ENCODE measurements around the gene WDR59. TPM values are rescaled to one million over a fixed set of nuclear protein-coding genes. Genes with fewer than 3 reads are reported as not detected.
A peak's percentile ranks its signal among the peaks of the same experiment; 100 is the strongest.

The WDR59 gene
- total and polyA plus RNA-seq, 8 donors = 23.0 to 62.3 (median 31.9) TPM

- peak overlapping the region in 2 of 4 donors; percentile 62 to 77 for H3K27ac ChIP-seq
- no peak overlapping the region for H3K4me3 ChIP-seq
- DNase-seq = no peak
- peak in 1 of 4 donors; percentile 16 for ATAC-seq
- no peaks in the 10 kb centered on the region for H3K27me3 ChIP-seq
- peaks cover 0 to 12% (median 4%) of the 10 kb centered on the region in 3 donors for H3K4me1 ChIP-seq
- WGBS, 2 donors = 72 to 83% methylated on average over 8 of the region's 8 CpGs
- no peak for FAIRE-seq
- no peaks in the 10 kb centered on the region for H3K9me3 ChIP-seq
- H3K36me3 ChIP-seq = no peaks in the 10 kb centered on the region
- intact Hi-C loops (cut with DNase I) = no loop called here
- TF ChIP-seq CTCF (IDR thresholded peaks at IDR 0.05) = no peak
Measured at GRCh38 chr16:75012380-75013081, 27.6 kb upstream of the WDR59 start.

GRCh38 chr16:75011634-75012307 is 26.8 kb upstream of the WDR59 start:
- Histone ChIP-seq H3K27me3 (no peaks in the 10 kb centered on the region), H3K36me3 (no peaks in the 10 kb centered on the region), H3K9me3 (no peaks in the 10 kb centered on the region), H3K27ac (peak overlapping the region in 2 of 4 donors; percentile 62 to 77), H3K4me1 (peaks cover 0 to 12% (median 0%) of the 10 kb centered on the region in 3 donors), H3K4me3 (no peak overlapping the region)
- 45 to 52% methylated on average over 3 of the region's 3 CpGs for WGBS, 2 donors
- peak in 3 of 4 donors; percentile 65 to 93 (median 87) for ATAC-seq
- intact Hi-C loops (cut with DNase I) = no loop called here
- no peak for DNase-seq
- no peak for TF ChIP-seq CTCF (IDR thresholded peaks at IDR 0.05)
- FAIRE-seq = no peak

- no peaks in the 10 kb centered on the region for H3K36me3 ChIP-seq
- FAIRE-seq = no peak
- peaks cover 0 to 12% (median 0%) of the 10 kb centered on the region in 3 donors for H3K4me1 ChIP-seq
- no peak for DNase-seq
- TF ChIP-seq CTCF (IDR thresholded peaks at IDR 0.05) = no peak
- H3K4me3 ChIP-seq = no peak overlapping the region
- WGBS, 2 donors = 74 to 95% methylated on average over 3 of the region's 3 CpGs
- no peak for ATAC-seq
- no peaks in the 10 kb centered on the region for H3K9me3 ChIP-seq
- H3K27ac ChIP-seq = no peak overlapping the region
- intact Hi-C loops (cut with DNase I) = no loop called here
- no peaks in the 10 kb centered on the region for H3K27me3 ChIP-seq
Measured at GRCh38 chr16:75010427-75010826, 25.5 kb upstream of the WDR59 start.

DNA sequence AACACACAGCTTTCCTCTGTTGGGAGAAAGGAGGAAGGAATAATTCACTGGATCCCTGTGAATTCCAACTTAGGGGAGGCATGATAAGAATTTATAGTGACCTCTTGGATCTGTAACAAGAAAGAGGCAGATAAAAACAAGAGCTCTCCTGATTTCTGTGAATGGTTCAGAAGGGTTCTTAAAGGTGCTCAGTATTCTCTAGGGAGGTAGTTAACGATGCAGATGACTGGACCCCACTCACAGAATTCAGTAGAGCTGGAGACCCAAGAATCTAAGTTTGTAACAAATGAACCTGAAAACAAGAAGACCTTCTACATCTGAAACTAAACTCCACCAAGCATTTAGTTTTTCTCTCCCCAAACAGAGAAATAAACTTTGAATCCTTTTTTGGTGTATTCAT is 22.5 kb upstream of the WDR59 start:
- Histone ChIP-seq H3K4me1 (peaks cover 0 to 11% (median 0%) of the 10 kb centered on the region in 3 donors), H3K27ac (no peak overlapping the region), H3K4me3 (no peak overlapping the region), H3K27me3 (no peaks in the 10 kb centered on the region), H3K36me3 (no peaks in the 10 kb centered on the region), H3K9me3 (no peaks in the 10 kb centered on the region)
- TF ChIP-seq CTCF (IDR thresholded peaks at IDR 0.05) = no peak
- DNase-seq (no peak), ATAC-seq (no peak), FAIRE-seq (no peak)
- intact Hi-C loops (cut with DNase I) = loop anchor here in 1 of 3 donors (10.0 kb wide), 1 partner anchor 407 kb away; no protein-coding TSS in a partner anchor
- WGBS, 2 donors = 89 to 92% methylated on average over 1 of the region's 1 CpG

All from pancreas (tissue), 10 donors.